OCI-LY3 (cell line): ENCODE measurements around the gene KMT2E.

ENCODE experiments used
- H2AFZ ChIP-seq: fragments of 200-600, 300-600 bp; shearing (Covaris generic); 2 replicates; pipeline ENCODE4 v1.6.0; 2014; ENCODE audit warnings: antibody characterized with exemption, low read depth, low read length
- H3K27ac ChIP-seq: fragments of 200-600, 300-600 bp; sonication (generic); 2 replicates; pipeline ENCODE4 v1.5.1; 2014; ENCODE audit warnings: mild to moderate bottlenecking, low read length, moderate library complexity, mixed read lengths
- H3K27me3 ChIP-seq: fragments of 200-600, 300-600 bp; sonication (generic); 2 replicates; pipeline ENCODE4 v1.6.1; 2014; ENCODE audit warnings: low read depth, low read length, mixed read lengths
- H3K36me3 ChIP-seq: fragments of 200-600, 300-600 bp; sonication (generic); replicated peaks from 2 replicates; pipeline ENCODE3; 2014; ENCODE audit warnings: low read depth, low read length, mixed read lengths
- H3K4me1 ChIP-seq: fragments of 300-600, 200-600 bp; sonication (generic); 2 replicates; pipeline ENCODE4 v1.6.1; 2014; ENCODE audit warnings: low read length, mixed read lengths
- H3K4me2 ChIP-seq: fragments of 200-600, 300-600 bp; sonication (generic); 2 replicates; pipeline ENCODE4 v1.6.1; 2014; ENCODE audit warnings: low read length, mixed read lengths
- H3K4me3 ChIP-seq: fragments of 300-600, 200-600 bp; sonication (generic); 2 replicates; pipeline ENCODE4 v1.5.1; 2014; ENCODE audit warnings: antibody characterized with exemption, mild to moderate bottlenecking, low read length, moderate library complexity
- H3K79me2 ChIP-seq: fragments of 300-600, 200-600 bp; shearing (Covaris generic); 2 replicates; pipeline ENCODE4 v1.6.1; 2014; ENCODE audit warnings: mild to moderate bottlenecking, low read length, mixed read lengths
- H3K9ac ChIP-seq: fragments of 300-600, 200-600 bp; shearing (Covaris generic); 2 replicates; pipeline ENCODE4 v1.6.0; 2014; ENCODE audit warnings: mild to moderate bottlenecking, low read length, moderate library complexity
- H3K9me3 ChIP-seq: fragments of 200-600, 300-600 bp; shearing (Covaris generic); 2 replicates; pipeline ENCODE4 v1.6.1; 2014; ENCODE audit warnings: low read length, mixed read lengths; ENCODE audit not compliant: insufficient read depth
- H4K20me1 ChIP-seq: fragments of 200-600, 300-600 bp; sonication (generic); 2 replicates; pipeline ENCODE4 v1.6.1; 2016; ENCODE audit warnings: low read length, mixed read lengths; ENCODE audit not compliant: insufficient read depth
- CTCF ChIP-seq: fragments of 200-600, 300-600 bp; sonication (generic); IDR thresholded peaks from 2 replicates; pipeline ENCODE4 v1.5.1; 2014; ENCODE audit warnings: antibody characterized with exemption, low read length, low read depth
- EZH2phosphoT487 ChIP-seq: fragments of 200-600 bp; shearing (Covaris generic); IDR thresholded peaks from 2 replicates; pipeline ENCODE4 v1.6.1; 2018; ENCODE audit warnings: antibody characterized with exemption, mixed run types, low read depth

The KMT2E gene

GRCh38 chr7:105060437-105060836 lies 46.4 kb downstream of the KMT2E start:
- Histone ChIP-seq H3K27me3 (no peaks in the 10 kb centered on the region), H3K9me3 (no peaks in the 10 kb centered on the region), H2AFZ (no peak overlapping the region), H3K27ac (no peak overlapping the region), H3K36me3 (peaks cover 44% of the 10 kb centered on the region), H3K4me1 (no peaks in the 10 kb centered on the region), H3K79me2 (peaks cover 85% of the 10 kb centered on the region), H3K4me2 (no peak overlapping the region), H3K4me3 (no peak overlapping the region), H3K9ac (no peak overlapping the region), H4K20me1 (peaks cover 88% of the 10 kb centered on the region)
- TF ChIP-seq CTCF (no peak), EZH2phosphoT487 (no peak)

- Histone ChIP-seq H3K4me2 (no peak overlapping the region), H4K20me1 (peaks cover 88% of the 10 kb centered on the region), H3K4me1 (no peaks in the 10 kb centered on the region), H3K79me2 (peaks cover 82% of the 10 kb centered on the region), H3K9me3 (no peaks in the 10 kb centered on the region), H2AFZ (no peak overlapping the region), H3K4me3 (no peak overlapping the region), H3K9ac (no peak overlapping the region), H3K27me3 (no peaks in the 10 kb centered on the region), H3K27ac (no peak overlapping the region), H3K36me3 (peaks cover 45% of the 10 kb centered on the region)
- TF ChIP-seq CTCF, result no peak
Observed at GRCh38 chr7:105060923-105061322, 46.9 kb downstream of the KMT2E start.

GRCh38 chr7:105065104-105065503 lies 51.1 kb downstream of the KMT2E start:
- Histone ChIP-seq H3K36me3 (peaks cover 54% of the 10 kb centered on the region), H3K79me2 (peaks cover 58% of the 10 kb centered on the region), H3K27ac (no peak overlapping the region), H3K4me2 (no peak overlapping the region), H3K9me3 (no peaks in the 10 kb centered on the region), H3K27me3 (no peaks in the 10 kb centered on the region), H2AFZ (no peak overlapping the region), H3K9ac (no peak overlapping the region), H3K4me3 (no peak overlapping the region), H3K4me1 (no peaks in the 10 kb centered on the region), H4K20me1 (peaks cover 78% of the 10 kb centered on the region)
- TF ChIP-seq EZH2phosphoT487, result no peak
- TF ChIP-seq CTCF, result no peak

GRCh38 chr7:105067691-105068090 lies 53.7 kb downstream of the KMT2E start:
- H3K79me2 ChIP-seq, result peaks cover 49% of the 10 kb centered on the region
- TF ChIP-seq EZH2phosphoT487 (no peak), CTCF (no peak)
- peaks cover 60% of the 10 kb centered on the region for H4K20me1 ChIP-seq
- H3K9me3 ChIP-seq, result no peaks in the 10 kb centered on the region
- no peak overlapping the region for H3K9ac ChIP-seq
- H3K4me2 ChIP-seq, result no peak overlapping the region
- peaks cover 59% of the 10 kb centered on the region for H3K36me3 ChIP-seq
- H3K4me1 ChIP-seq, result no peaks in the 10 kb centered on the region
- H2AFZ ChIP-seq, result no peak overlapping the region
- no peaks in the 10 kb centered on the region for H3K27me3 ChIP-seq
- H3K4me3 ChIP-seq, result no peak overlapping the region
- no peak overlapping the region for H3K27ac ChIP-seq
